GM21576 (cell line): Measurements from ENCODE around the gene ARHGEF19.
"Not testable (repeated sequence)": the region's sequence is repeated elsewhere in the genome, so short reads cannot be mapped to it uniquely, and the experiment has no call there.

Source experiments
- ATAC-seq: cut with Tn5 transposase; IDR thresholded peaks from one replicate; pipeline ENCODE4 v1.9.1; 2021; ENCODE audit warnings: mild to moderate bottlenecking, moderate library complexity; ENCODE audit not compliant: unreplicated experiment

Gene ARHGEF19

DNA sequence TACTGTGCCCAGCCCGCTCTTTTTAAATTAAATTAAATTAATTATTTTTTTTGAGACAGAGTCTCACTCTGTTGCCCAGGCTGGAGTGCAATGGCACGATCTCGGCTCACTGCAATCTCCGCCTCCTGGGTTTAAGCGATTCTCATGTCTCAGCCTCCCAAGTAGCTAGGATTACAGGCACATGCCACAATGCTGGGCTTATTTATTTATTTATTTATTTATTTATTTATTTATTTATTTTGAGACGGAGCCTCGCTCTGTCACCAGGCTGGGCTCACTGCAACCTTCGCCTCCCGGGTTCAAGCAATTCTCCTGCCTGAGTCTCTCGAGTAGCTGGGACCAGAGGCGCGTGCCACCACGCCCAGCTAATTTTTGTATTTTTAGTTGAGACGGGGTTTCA lies 10.3 kb upstream of the ARHGEF19 start:
- ATAC-seq, result not testable (repeated sequence)

DNA sequence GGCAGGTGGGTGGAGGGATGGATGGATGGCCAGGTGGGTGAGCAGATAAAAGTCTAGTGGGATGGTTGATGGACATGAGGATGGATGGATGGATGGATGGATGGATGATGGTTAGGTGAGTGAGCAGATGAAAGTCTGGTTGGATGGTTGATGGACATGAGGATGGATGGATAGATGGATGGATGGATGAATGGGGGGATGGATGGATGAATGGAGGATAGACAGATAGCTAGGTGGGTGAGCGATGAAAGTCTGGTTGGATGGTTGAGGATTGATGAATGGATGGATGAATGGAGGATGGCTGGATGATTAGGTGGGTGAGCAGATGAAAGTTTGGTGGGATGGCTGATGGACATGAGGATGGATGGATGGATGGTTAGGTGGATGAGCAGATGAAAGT lies 9.0 kb upstream of the ARHGEF19 start:
- ATAC-seq, result no peak

DNA sequence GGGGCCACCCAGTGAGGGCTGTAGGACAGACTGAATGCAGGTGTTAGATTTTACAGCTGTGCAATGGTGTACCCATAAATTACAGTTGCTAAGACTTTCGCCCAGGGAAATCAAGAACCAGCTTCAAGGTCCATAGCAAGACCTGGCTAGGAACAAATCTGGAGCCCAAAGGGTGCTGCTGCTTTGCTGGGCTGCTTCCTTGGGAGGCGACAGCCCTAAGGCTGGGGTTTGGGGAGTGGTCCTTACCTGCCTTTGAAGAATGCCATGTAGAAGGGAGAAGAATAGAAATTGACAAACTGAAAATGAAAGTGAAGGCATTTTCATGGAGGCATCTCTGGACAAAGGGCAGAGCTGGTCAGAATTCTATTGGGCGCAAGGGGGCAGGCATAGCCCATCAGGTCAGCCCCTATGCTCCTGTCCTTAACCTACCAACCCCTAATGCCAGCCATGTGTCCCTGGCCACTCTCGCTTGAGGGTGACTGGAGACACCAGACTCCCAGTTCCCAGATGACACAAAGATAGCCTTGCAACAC lies 7.6 kb upstream of the ARHGEF19 start:
- no peak for ATAC-seq

DNA sequence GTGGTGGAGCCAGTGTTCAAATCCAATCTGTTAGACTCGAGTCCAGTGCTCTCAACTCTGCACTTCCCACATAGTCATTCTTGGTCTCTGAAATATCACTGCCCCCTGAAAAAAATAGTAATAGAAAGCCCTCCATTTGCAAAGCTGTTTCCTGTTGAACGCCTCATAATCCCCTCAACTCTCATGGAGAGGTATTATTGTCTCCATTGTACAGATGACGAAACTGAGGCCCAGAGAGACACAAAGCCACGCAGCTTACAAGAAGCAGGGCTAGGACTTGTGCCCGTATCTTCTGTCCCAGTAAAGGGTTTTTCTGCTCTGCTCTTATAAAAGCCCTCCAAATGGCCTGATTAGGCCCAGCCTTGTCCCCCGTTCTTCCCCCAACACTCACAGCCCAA lies 6.2 kb upstream of the ARHGEF19 start:
- ATAC-seq, result no peak

DNA sequence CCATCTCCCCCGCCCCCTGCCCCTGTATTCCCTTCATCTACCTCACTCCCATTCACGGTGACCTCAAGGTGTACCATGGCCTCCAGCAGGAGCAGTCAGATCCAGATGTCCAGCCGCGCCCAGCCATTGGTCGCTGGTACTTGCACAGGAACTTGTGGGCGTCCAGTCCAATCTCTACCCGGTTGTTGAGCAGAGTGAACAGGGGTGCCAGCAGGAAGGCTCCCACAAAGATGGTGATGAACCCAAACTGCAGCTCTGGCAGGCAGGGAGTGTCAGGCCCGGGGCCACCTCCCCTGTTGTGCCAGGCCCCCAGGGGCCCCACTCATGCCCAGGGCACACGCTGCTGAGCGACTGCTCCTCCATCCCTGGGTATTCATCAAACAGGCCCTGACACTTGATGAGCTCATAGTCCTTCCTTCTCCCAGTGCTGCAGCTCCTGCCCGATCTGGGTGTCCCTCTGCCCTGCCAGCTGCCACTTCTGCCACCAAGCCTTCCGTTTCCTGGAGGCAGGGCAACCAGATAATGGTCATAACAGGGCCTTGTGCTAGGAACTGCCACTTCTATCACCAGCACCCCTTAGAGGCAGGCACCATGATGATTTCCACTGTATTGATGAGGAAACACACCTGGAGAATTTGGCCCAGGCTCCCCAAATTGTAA lies 5.7 kb upstream of the ARHGEF19 start:
- ATAC-seq, result no peak

DNA sequence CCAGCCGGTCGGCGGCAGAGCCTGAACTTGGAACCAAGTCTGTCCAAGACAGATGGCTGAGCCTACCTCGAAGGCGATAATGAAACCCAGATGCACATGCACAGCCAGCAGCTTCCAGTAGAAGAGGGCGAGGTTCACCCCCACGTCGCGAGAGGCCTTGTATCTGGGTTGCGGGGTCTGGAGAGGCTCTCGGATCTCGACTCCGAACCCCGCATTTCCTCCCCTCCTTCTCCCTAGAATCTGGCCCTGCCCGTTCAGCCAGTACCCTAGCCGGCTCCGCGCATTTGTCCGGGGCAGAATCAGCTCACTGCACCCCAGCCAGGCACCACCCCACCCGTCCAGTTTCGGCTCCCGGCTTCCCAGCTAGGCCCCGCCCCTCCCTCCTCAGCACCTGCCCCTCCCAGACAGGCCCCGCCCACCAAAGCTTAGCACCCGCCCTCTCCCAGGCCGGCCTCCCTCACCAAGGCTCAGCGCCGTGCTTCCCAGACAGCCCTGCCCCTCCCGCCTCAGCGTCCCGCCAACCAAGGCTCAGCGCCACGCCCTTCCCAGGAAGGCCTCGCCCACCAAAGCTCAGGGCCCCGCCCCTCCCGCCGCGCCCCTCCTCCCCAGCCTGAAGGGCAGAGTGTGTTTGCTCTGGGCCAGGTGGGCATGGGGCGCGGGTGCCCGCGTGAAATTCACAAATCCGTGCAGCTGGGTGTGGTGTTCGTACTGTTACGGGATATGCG lies 4.8 kb upstream of the ARHGEF19 start:
- ATAC-seq, result peak; percentile 91

DNA sequence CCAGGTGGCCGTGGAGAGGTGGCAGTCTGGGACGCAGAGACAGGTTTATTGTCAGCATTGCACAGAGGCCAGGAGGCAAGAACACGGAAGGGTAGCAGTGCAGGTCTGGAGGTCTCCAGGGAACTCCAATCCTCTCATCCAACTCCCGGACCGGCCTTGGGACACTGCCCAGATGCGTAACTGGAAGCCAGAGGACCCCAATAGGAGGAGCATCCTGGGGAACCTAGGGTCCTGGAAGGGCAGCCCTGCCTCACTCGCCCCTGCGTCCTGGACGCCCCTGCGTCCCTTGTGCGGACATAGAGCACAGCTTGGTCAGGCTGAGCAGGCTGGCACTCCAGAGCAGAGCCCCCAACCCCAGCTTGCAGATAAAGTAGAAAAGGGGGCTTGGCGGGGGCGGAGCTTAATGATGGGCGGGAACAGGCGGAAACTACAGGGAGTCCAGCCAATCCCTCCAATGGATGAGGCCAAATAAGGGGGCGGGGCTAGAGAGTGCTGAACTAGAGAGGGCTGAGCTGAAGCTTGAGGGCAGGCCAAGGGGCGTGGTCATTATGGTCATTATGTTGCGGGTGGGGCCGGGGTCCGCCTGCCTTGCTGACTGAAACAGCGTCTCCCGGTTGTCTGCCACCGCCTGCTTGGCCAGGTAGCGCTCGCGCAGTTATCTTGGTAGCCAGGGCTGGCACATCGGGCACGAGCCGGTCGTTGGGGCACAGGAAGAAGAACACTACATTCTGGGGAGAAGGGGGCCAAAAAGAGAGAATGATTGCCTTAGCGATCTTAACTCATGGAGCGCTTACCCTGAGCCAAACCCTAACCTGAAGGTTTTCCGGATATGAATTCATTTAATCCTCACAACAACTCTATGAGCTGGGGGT lies 3.7 kb upstream of the ARHGEF19 start:
- no peak for ATAC-seq

DNA sequence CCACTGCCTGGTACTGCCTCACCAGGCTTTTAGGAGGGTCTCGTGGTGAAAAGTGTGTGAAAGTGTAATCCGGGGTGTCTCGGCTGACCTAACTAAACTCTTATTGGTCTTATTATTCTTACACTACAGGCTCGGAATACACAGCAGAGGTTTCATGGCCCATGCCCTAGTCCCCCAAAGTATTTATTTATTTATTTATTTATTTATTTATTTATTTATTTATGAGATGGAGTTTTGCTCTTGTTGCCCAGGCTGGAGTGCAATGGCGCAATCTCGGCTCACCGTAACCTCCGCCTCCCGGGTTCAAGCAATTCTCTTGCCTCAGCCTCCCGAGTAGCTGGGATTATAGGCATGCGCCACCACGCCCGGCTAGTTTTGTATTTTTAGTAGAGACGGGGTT lies 2.8 kb upstream of the ARHGEF19 start:
- ATAC-seq, result not testable (repeated sequence)

DNA sequence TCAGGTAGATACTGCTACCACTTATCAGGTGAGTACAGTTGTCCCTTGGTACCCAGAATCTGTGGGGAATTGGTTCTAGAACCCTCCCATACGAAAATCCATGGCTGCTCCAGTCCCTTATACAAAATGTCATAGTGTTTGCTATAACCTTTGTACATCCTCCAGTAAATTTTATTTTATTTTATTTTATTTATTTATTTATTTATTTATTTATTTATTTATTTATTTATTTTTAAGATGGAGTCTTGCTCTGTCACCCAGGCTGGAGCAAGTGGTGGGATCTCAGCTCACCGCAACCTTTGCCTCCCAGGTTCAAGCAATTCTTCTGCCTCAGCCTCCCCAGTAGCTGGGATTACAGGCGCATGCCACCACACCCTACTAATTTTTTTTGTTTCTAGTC lies 1.1 kb upstream of the ARHGEF19 start:
- not testable (repeated sequence) for ATAC-seq

DNA sequence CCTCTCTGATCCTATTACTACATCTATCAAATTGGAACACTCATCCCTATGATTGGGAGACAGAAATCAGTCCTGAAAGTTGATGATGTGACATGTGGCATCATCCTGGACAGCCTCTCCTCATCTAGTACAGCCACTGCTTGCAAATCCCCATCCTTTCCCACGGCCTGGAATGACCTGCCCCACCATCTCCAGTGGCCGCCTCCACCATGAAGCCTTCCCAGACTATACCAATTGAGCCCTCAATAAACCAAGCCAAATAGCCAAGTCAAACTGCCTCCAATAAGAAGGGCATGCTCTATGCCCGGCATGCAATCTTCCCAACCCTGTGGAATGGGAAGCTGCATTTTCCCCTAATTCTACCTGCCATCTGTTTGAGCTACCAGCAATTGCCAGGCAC lies 561 bp upstream of the ARHGEF19 start:
- no peak for ATAC-seq

DNA sequence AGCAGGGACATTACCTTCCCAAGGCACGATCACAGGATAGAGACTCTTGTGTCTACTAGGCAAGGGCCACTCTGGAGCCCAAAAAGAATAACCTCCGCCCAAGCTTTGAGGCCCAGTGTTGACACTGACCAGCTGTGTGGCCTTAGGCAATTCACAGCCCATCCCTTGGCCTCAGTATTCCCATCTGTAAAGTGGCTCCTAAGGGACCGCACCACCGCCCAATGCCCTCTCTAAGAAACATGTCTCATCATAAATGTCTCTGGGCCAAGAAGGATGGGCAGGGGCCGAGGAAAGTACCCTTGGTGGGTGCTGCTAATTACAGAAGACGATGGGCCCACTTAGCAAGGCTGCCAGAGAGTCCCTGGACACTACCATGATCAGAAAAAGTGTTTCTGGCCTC lies 628 bp downstream of the ARHGEF19 start:
- no peak for ATAC-seq

DNA sequence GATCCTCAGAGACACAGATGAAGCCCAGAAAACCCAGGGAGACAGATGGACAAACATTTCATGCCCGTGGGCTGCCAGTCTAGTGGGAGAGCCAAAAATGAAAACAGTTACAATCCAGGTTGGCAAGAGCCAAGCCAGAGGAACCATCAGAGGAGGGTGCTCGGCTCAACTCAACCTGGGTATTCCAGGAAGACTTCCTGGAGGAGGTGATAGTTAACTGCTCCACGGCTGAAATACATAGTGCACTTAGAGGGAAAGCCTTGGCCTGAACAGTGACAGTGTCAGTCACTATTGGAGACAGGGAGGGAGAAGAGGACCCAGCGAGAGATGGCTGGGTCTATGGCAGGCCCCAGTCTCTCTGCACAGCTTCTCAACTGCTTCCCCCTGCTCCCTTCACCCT lies 1.9 kb downstream of the ARHGEF19 start:
- no peak for ATAC-seq

DNA sequence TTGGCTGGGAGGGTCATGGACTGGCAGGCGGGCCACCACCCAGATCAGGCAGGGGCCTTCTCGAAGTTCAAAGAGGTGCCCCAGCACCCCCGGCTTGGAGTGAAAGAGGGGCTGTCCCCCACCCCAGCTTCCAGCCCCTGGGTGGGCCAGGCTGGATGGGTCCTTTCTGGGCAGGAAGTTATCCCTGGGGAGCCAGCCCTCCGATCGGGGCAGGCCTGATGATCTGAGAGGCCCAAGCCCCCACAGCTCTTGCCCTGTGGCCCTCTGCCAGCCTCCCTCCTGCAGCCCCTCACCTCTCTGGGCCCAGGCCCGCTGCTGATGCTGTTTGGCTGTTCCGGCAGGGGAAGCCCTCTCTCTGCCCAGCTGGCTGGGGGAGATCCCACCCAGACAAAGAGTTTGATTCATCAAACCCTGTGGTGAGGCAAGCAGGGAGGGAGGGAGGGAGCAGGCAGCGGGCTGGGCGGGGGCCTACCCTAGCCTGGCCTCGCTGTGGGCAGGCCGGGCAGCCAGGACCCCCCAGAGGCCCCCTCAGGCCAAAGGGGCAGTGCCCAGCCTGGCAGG lies 2.5 kb downstream of the ARHGEF19 start:
- ATAC-seq, result no peak

DNA sequence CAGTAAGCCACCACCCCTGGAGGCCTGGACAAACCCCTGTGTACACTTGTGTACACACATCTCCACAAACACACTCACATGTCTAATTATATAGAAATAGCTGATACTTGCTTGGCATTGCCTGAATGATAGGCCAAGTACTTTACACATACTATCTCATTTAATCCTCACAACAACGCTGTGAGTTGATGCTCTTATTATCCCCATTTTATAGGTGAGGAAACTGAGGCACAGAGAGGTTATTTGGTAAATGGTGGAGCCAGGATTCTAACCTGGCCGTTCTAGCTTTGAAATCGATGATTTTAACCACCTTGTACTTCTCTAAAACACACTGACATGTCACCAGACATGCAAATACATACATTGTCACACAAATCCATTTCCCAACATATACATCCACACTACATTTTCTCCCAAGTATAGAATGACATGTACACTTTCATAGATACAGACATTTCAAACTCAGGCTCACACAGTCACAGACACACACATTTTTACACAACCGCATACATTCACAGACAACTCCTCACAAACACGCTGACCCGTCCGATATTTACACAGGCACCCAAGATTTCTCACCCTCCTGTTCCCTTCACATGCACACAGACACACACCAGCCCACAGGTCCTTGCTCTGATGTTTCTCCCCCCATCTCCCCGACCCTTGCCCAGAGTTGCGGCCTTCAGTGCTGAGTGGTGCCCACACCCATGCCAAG lies 3.2 kb downstream of the ARHGEF19 start:
- no peak for ATAC-seq

DNA sequence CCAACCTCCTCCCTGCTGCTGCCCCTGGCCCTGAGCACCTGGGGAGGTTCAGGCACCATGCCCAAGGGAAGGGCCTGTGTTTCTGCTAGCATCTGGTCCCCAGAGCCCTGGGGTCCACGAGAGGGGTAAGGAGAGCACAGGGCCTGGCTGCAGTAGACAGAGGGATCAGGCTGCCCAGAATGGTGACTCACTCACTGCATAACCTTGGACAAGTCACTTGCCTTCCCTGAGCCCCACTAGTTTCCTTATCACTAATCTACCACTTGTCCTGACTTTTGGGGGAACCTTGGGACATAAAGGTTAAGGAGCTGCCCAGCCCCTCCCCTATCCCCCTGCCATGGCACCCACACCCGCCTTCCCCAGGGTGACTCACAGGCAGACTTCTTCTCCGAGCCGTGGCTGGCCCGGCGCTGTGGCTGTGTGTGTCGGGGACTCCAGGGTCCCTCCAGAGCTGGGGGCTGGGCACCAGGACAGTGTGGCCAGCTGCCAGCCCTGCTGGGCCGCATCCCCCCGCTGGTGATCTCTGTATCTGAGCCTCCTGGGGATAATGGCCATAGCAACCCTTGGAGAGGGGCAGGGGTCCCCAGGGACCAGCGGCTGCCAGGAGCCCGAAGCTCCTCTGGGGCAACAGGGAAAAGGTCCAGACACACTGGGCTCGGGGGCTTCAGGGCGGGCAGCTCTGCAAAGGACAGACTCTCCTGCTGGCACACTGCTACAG lies 4.0 kb downstream of the ARHGEF19 start:
- no peak for ATAC-seq

DNA sequence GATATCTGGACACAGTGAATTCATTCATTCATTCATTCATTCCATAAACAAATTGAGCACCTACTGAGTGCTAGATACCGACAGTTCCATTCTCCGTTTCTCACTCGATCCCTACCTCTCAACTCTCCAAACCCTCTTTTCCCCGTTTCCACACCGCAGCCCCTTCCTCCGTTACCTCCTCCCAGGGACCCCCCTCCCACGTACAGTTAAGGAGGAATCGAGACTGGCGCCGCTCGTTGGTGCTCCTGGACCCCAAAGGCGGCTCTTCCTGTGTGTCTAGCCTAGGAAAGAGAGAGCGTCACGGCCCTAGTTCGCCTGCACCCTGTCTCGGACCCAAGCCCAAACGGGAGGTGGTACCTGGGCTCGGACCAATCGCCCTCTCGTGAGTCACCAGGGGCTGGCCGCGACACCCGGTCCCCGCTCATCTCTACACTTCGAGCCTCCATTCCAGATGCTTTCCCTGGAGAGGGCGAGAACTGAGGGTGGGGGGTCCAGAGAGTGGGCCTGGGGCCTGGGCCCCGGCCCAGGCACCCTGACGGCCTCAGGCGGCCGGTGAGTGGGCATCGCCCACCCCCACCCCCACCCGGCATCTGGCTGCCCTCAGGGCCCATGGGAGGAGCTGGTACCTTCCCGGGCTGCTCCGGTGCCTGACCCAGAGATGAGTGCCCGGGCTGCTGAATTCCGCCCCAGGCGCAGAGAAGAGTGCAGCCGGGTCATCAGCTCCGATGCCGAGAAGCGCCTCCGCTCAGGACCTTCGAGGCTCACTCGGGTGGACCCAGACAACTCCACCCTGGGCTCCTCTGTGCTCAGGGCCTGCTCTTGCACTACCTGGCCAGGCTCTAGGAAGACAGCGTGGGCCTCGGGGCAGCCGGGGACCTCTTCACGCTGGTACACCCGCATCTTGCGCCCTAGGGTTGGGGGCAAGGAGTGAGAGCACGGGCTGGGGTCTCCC lies 4.9 kb downstream of the ARHGEF19 start:
- ATAC-seq, result no peak

DNA sequence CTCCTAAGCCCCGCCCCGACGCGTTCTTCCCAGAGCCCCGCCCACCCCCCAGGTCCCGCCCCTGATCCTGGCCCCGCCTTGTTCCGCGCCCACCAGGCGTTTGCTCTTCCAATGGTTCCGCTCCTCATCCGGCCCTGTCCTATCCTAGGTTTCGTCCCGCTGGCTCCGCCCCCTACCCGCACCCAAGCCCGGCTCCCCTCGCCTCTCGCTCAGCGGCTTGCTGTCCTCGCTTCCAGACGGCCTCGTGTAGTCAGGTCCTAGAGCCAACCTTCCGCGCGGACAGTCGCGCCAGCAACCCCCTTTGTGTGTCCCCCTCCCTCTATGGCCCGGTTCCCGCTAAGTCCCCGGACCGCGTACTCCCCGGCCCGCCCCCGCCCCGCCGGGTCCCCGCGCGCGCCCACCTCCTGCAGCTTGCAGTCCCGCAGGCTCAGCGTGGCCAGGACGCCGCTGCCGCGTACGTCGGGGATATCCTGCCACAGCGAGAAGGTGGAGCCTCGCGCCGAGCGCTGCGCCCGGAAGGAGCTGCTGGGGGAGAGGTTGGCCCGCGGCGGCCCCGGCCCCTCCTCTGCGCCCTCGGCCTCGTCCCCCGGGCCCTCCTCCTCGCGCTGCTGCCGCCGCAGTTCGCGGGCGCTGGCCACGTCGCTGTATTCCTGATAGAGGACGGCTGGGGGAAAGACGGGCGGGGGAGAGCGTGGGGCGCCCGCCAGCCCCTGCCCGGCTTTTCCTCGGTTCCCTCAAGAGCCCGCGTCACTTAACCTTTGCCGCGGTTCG lies 5.7 kb downstream of the ARHGEF19 start:
- ATAC-seq, result peak; percentile 69
